Posterior cingulate gyrus (tissue), 11 donors: ENCODE data around the gene GOLGB1.
"Not testable (repeated sequence)": the region's sequence is repeated elsewhere in the genome, so short reads cannot be mapped to it uniquely, and the experiment has no call there.

Experiments used
- DNase-seq, 10 donors: peaks; one replicate each; pipeline versions ENCODE4 v3.0.0 to v3.0.0-alpha.2; 2020 to 2021; ENCODE audit warnings: mixed read lengths in 3 of 10
- intact Hi-C: fragments of 100-400 bp; cut with DNase I; formaldehyde crosslinking; loops from one replicate; pipeline ENCODE4 v1.15.1; 2023

GOLGB1 gene

DNA sequence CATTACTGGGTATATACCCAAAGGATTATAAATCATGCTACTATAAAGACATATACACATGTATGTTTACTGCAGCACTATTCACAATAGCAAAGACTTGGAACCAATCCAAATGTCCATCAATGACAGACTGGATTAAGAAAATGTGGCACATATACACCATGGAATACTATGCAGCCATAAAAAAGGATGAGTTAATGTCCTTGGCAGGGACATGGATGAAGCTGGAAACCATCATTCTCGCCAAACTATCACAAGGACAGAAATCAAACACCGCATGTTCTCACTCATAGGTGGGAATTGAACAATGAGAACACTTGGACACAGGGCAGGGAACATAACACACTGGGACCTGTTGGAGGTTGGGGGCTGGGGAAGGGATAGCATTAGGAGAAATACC, 6.4 kb downstream of the GOLGB1 start:
- not testable (repeated sequence) for DNase-seq
- intact Hi-C loops: loop anchor here (10.0 kb wide), 1 partner anchor 92 kb away; the partner anchor contains the start of genes EAF2 and IQCB1

DNA sequence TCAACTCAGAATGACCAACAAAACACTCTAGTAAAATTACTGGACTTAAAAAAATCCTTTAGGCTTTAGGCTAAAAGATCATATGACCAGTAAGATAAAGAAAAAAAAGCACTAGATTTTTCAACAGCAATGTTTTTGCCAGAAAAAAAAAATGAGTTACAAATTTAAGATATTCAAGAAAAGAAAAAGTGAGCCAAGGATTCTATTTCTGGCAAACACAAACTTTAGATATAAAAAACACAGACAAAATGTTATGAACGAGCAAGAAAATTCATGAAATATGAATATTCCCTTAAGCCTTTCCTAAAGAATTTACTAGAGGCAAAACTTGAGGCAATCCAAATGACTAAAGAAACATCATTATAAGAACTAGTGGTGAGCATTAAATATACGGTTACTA, 8.6 kb downstream of the GOLGB1 start:
- DNase-seq: no peak
- intact Hi-C loops: loop anchor here (10.0 kb wide), 1 partner anchor 94 kb away; the partner anchor contains the start of genes EAF2 and IQCB1

DNA sequence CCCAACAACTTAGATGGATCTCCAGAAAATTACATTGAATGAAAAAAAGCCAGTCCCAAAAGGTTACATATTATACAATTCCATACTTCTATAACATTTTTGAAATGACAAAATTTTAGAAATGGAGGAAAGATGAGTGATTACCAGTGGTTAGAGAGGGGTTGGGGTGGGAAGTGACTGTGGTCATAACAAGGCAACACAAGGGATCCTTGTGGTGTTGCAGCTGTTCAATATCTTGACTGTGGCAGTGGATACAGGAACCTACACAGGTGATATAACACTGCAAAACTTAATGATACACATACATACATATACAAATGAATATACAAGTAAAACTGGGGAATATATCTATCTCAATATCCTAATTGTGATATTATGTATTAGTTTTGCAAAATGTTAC, 9.6 kb downstream of the GOLGB1 start:
- DNase-seq: no peak
- intact Hi-C loops: loop anchor here (10.0 kb wide), 1 partner anchor 95 kb away; the partner anchor contains the start of genes EAF2 and IQCB1

DNA sequence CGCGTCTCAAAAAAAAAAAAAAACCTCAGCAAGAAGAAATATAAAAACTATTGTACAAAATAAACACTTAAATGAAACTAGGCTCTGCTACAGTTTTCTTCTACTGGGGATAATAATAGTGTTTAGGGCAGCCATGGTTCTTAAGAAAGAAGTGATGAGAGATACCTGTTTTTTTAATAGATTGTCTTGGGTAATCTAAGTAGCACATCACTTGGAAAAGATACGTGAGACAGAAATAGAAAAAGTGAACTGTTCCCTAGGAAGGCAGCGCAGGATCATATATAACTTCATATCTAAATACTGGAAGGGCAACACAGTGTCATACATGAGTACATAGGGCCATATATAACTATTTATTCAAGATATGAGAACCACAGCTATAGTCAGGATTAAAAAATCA, 11.9 kb downstream of the GOLGB1 start:
- intact Hi-C loops: no loop called here
- no peak for DNase-seq

DNA sequence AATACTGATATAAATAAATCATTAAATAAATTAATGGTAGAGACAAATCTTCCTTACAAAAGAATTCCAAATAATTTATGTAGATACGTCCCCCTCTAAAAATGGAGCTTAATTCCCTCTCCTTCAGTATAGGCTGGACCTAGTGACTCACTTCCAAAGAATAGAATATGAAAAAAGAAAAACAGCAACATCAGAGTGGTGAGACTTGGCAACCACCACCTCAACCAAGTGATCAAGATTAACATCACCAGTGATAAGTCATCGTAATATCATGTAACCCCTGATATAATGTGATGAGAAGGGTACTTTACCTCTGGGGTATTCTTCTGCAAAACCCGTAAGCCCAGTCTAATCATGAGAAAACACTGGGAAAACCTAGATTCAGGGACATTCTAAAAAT, 13.4 kb downstream of the GOLGB1 start:
- intact Hi-C loops: no loop called here
- no peak for DNase-seq

DNA sequence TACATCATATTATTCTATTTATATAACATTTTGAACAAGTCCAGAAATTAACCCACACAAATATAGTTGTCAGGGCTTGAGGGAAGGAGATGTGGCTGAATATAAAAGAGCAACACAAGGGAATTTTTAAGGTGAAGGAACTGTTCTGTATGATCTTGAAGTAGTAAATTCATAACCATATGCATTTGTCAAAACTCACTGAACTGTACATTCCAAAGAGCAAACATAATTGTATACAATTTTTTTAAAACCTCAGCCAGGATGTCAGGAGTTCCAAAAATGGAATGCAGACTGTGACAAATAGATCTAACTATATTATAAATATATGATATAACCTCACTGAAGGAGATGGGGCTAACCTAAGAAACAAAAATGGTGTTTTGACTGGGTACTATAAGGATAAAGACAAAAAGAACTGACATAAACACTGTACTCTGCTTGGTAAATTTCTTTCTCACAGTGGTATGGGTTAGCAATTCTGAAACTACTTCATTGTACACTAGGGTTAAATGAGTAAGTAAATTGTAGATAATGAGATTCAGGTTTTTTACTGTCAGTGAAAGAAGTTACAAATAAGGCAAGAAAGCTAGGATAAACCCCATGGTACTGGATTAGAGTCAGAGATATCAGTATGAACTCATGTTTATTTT, 14.4 kb downstream of the GOLGB1 start:
- no peak for DNase-seq
- intact Hi-C loops: no loop called here

DNA sequence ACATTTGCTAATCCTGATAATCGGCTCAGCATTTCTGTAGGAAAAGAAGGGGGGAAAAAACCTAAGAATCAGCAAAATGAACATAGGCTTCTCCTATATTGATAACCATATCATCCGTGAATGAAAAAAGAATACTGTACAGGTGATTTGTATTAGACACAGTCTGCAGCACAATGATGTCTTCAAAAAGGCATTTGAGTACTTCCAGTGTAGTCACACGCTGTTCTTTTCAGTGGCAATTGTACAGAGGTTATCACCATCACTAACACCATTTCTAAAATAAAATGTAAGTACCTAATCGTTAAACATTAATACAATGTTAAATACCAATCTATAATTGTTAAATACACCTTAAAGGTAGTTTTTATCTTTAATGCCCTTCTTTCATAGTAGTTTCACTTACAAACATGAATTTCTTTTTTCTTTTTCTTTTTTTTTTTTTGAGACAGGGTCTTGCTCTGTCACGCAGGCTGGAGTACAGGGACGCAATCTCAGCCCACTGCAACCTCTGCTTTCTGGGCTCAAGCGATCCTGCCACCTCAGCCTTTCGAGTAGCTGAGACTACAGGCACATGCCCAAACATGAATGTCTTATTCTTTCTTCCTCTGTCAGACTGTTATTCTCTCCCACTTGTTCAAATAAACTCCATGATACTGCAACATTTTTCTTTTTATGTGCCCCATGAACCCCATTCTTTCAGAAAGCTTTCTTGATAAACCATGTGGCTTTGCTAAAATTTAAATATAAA, 18.4 kb downstream of the GOLGB1 start:
- no peak for DNase-seq
- intact Hi-C loops: no loop called here

DNA sequence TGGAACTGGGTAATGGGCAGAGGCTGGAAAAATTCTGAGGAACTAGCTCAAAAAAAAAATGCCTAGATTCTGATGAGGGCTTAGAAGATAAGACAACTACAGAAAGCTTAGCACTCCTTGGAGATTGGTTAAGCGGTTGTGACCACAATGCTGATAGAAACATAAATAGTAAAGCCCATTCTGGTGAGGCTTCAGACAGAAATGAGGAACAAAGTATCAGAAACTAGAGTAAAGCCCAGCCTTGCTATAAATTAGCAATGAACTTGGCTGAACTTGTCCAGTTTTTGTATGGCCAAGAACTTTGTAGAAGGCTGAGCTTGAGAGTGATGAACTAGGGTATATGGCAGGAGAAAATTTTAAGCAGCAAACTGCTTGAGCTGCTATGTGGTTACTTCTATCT, 25.4 kb downstream of the GOLGB1 start:
- intact Hi-C loops: no loop called here
- DNase-seq: no peak

DNA sequence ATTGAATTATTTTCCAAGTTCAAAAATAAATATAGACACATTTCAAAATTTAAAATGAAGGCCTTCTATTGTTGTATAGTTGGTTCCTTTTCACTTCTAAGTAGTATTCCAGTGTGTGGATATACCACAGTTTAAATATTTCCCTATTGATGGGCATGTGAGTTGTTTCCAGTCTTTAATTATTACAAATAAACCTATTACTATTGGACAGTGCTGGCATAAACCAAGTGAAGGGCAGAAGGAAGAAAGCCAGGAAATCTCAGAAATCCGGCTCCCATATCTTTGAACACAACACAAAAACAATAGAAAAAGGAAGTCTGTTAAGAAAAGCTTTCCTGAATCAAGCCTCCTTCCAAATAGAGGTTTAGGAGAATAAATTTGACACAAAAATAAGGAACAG, 26.1 kb downstream of the GOLGB1 start:
- intact Hi-C loops: no loop called here
- no peak for DNase-seq

DNA sequence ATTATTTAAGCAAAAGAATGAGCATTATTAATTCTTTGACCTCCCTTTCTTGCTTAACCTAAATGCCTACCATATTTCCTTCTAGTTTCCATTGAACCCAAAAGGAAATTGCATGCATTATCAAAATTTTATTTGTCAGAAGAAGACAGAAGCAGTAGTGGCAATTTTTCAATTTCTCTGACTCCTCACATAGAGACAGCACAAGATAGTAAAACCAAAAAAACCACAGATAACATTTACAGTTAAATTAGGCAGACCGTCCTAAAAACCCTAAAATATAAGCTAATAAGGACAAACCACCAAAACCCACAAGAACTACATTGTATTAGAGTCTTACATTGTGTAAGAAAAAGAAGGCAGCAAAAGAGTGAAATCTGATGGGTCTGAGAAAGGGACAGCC, 27.1 kb downstream of the GOLGB1 start:
- intact Hi-C loops: no loop called here
- no peak for DNase-seq

DNA sequence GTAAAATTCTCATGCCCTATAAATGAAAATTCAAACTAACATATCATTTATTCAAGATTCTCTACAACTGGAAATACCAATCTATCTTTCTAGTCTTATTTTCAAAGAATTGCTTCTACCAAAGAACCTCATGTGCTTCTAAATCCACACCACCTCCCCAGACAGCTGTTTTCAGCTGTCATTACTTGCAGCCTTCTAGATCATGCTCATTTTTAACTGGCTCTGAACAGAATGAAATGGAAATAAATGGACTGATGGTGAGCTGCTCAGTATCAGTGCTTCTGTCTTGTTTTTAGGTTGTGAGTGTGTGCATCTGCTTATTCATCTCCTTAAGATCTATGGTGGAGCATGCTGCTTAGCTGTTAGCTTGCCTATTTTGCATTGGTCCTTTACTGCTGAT, 29.4 kb downstream of the GOLGB1 start:
- no peak for DNase-seq
- intact Hi-C loops: no loop called here

DNA sequence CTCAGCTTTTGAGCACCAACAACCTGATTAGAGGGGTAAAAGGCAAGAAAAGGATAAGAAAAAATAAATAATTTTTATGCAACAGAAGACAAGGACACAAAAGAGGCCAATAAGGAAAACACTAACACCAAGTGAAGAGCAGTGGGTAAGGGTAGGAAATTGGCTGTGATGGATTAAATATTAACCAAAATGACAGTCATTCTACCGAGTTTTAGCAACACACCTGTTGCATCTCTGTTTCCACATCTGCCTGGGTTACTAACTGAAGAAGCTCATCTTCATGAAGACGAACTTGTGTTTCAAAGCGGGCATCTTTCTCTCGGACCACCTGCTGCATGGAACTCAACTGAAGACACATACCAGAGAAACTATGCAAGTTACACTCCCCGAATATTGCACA, 30.1 kb downstream of the GOLGB1 start:
- DNase-seq: no peak
- intact Hi-C loops: no loop called here

DNA sequence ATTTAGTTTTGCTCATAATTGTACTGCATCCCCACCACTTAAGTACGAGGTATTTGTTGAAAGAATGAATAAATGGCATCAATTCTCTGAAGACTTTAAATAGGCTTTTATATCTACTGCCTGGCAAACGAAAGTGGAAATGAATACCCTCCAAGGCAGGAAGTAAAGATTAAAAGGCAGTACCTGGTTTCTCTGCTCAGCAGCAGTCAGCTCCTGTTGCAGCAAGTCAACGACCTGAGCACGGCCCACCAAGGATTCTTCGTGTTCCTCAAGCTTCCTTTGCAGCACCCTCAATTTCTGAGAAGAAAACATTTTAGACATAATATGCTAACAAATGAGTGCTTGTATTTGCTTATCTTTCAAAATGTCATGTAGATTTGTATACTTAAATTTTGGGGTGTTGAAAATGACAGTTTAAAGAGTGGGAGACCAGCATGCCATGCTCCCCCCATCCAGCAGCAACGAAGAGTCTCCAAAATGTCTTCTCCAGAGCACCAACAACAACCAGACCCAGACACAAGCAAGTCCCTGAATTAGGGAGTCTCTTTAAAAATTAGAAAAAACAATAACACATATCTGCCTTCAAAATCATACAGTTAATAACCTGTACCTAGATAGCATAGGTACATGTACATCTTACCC, 31.2 kb downstream of the GOLGB1 start:
- DNase-seq: no peak
- intact Hi-C loops: no loop called here

DNA sequence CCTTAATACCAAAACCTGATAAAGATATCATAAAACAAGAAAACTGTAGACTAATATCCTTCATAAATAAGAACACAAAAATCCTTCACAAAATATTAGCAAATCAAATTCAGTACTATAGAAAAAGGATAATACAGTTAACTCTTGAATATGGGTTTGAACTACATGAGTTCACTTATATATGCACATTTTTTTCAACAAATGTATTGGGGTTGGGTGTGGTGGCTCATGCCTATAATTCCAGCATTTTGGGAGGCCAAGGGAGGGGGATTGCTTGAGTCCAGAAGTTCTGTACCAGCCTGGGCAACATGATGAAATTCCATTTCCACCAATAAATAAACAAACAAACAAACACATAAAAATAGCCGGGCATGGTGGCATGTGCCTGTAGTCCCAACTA, 39.2 kb downstream of the GOLGB1 start:
- intact Hi-C loops: no loop called here
- DNase-seq: no peak

DNA sequence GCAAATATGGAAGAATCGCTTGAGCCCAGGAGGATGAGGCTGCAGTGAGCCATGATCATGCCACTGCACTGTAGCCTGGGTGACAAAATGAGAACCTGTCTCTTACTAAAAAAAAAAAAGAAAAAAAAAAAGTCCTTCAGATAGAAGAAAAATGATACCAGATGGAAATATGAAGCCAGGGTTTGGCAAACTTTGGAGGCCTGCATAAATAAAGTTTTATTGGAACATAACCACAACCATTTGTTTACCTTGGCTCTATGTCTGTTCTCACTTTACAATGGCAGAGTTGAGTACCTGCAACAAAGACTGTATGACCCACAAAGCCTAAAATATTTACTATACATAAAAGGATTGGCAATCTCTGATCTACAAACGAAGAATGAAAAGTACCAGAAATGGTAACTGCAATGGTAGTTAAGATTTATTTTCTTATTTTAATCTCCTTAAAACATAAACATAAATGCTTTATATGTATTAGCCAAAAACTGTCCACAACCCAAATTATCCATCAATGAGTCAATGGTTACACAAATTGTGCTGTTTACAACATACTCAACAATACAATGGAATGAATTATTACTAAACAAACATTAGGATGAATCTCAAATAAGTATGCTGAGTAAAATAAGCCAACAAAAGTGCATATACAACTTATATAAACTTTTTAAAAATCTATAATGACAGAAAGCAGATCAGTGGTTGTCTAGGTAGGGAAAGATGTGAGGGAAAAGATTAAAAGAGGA, 41.8 kb downstream of the GOLGB1 start:
- intact Hi-C loops: no loop called here
- DNase-seq: no peak

DNA sequence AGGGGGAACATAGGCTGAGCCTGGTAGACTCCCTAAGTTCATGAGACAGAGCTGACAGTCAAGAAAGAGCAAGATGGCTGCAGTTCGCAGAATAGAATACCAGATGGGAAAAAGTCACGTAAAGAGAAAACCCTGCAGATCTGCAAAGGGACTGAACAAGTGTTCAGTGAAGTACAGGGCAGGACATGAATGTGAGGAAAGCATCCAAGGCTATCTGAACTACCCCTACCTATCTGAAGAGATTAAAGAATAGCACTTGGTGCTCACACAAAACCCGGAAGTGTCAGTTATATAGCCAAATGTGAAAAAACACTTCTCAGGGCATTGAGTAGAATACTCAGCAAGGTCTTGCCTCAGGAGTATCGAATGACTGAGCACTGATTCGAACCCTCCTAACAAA, 44.0 kb downstream of the GOLGB1 start:
- no peak for DNase-seq
- intact Hi-C loops: no loop called here

DNA sequence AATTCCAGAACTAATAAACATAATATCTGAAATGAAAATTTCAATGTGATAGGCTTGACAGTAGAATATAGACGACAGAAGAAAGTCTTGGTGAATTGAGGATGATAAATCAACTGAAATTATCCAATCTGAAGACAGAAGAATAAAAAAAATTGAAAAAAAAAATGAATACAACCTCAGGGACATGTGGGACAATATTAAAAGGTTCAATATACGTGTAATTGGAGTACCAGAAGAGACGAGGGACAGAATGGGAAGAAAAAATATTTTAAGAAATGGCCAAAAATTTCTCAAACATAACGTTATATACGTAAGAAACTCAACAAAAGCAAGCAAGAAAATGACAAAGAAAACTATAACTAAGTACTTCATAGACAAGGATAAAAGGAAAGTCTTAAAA, 45.6 kb downstream of the GOLGB1 start:
- intact Hi-C loops: no loop called here
- DNase-seq: no peak

DNA sequence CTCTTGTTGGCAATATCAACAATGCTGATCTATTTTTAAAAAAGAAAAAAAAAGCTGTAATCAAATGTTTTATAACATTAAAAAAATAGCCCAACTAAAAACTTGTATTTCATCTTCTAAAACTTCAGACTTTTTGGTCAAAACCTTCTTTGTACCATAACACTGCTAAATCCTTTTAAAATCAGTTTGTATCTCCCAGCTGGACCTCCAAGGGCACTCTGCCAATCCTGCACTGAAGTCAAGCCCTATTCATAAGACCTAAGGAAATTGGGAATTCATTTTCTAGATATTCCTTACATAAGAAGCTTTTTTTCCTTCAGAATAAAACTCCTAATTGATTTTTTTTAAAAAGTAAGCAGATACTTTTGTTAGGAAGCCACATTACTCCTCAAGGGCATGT, 50.6 kb downstream of the GOLGB1 start:
- intact Hi-C loops: no loop called here
- DNase-seq: no peak

DNA sequence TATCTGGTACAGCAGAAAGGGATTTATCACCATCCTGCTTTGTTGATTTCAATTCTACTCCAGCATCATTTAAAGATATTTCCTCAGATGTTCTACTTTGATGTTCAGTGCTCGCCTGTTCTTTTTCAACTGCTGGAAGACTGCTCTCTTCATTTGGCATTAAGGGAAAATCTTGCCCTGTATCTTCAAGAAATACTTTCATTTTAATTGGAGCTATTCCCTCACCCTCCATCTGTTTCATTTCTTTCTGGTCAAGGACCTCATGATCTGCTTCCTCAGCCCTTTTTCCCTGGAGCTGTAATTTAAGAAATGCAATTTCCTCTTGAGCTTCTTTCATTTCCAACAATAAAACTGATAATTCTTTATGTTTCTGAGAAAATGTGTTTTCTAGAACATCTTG, 51.1 kb downstream of the GOLGB1 start:
- intact Hi-C loops: no loop called here
- no peak for DNase-seq

DNA sequence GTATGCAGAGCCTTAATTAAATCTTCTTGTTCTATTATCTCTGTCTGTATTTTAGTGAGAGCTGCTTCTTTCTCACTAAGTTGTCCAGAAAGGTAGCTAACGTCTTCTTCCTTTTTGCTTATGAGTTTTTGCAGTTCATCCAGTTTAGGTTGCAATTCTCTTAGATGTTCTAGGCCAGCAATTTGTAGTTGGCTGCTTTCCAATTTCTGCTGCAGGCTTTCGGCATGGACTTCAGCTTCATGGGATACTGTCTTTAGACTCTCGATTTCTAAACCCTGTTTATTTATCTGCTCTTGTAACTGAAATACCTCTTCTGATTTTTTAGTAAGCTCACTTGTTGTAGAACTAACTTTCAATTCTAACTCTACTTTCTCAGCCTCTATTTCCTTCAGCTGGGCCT, 53.4 kb downstream of the GOLGB1 start:
- DNase-seq: no peak
- intact Hi-C loops: no loop called here

DNA sequence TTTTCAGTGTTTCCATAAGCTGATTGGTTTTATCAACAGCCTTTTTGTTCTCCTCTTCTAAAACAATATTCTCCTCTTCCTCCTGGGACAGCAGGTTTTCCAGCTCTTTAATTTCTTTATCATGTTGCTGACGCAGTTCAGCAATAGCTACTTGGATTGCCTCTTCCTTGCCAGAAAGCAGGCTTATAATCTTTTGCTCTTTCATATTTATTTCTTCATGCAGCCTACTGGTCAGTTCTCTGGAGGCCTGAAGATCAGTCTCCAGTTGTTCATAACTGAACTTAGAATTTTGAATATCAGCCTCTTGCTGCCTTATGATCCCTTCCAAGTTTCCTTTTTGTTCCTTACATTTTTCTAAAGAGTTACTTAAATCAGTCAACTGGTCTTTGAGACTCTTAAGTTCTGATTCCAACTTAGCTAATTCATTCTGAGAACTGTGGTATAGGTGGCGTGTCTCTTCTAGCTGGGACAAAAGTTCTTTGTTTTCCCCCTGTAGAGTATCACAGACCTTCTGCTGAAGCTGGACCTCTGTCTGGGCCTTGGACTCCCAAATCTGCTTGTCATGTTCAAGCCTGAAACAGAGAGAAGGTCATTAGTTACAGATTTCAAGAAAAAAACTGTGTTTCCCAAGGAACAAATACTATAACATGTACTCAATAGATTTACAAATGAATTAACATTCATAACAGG, 57.4 kb downstream of the GOLGB1 start:
- DNase-seq: no peak
- intact Hi-C loops: no loop called here
